Testis (tissue), 5 donors: ENCODE data around the gene CLIC4. TPM values are rescaled to one million over a fixed set of nuclear protein-coding genes. Genes with fewer than 3 reads are reported as not detected.
"Not testable (repeated sequence)": the region's sequence is repeated elsewhere in the genome, so short reads cannot be mapped to it uniquely, and the experiment has no call there.

ENCODE experiments used
- DNase-seq: peaks from one replicate; pipeline ENCODE4 v3.0.0-alpha.2; 2019
- H3K27ac ChIP-seq, 2 donors: fragments of 200-600 bp; sonication (generic); one replicate each; pipeline ENCODE4 v1.5.1; 2019
- H3K27me3 ChIP-seq: fragments of 200-600 bp; sonication (generic); one replicate; pipeline ENCODE4 v1.5.1; 2019
- H3K36me3 ChIP-seq: fragments of 200-600 bp; sonication (generic); one replicate; pipeline ENCODE4 v1.5.1; 2017; ENCODE audit warnings: low read depth; ENCODE audit errors: missing control alignments
- H3K4me1 ChIP-seq: fragments of 200-600 bp; sonication (generic); one replicate; pipeline ENCODE4 v1.5.1; 2019
- H3K4me3 ChIP-seq, 2 donors: fragments of 200-600 bp; sonication (generic); one replicate each; pipeline ENCODE4 v1.5.1; 2017 to 2019
- H3K9me3 ChIP-seq: fragments of 200-600 bp; sonication (generic); one replicate; pipeline ENCODE4 v1.5.1; 2017
- POLR2A ChIP-seq: fragments of 450-650 bp; IDR thresholded peaks from one replicate; pipeline ENCODE4 v1.6.1; 2017; ENCODE audit warnings: antibody characterized with exemption, mild to moderate bottlenecking, moderate library complexity
- WGBS, 2 donors: methylation state at CpG; one replicate each; pipeline ENCODE4 v1.1.5; 2018; 5-methylcytosine and 5-hydroxymethylcytosine counted together
- intact Hi-C: fragments of 100-400 bp; cut with DNase I; formaldehyde crosslinking; loops from one replicate; pipeline ENCODE4 v1.15.1; 2023; ENCODE audit warnings: low total_unique reads
- long read RNA-seq, 2 donors: transcript quantifications; one replicate each; lab custom pipeline, GENCODE V29; 2026
- polyA plus RNA-seq: library from polyadenylated mRNA; stranded (reverse); fragments of 350-450 nt; fragmentation: Illumina TruSeq; extraction: RNeasy Lipid Tissue Mini Kit (QIAGEN cat#74804); gene quantifications from one replicate; pipeline ENCODE4 v1.2.3, GENCODE V29; 2014; ENCODE audit warnings: low read depth, low replicate concordance; ENCODE audit not compliant: insufficient read depth
- total RNA-seq, 2 donors: library from RNA; depleted of rRNA; stranded (reverse); fragments of >200 nt; gene quantifications; one replicate each; pipeline ENCODE4 v1.2.3, GENCODE V29; 2016
- TF ChIP-seq, protein P1 (sequence below), 3 experiments: fragments of 450-650 bp in 2 of 3; fragments of 200-600 bp in 1 of 3; sonication (generic) in 1 of 3; IDR thresholded peaks; one replicate each; pipeline ENCODE4 v1.5.1; 2016 to 2019; ENCODE audit warnings: antibody characterized with exemption in 3 of 3, mild to moderate bottlenecking in 2 of 3, moderate library complexity in 1 of 3

Gene CLIC4
- 10 to 100 TPM; 47.2 to 48.8 TPM for total RNA-seq
- 72.4 TPM for polyA plus RNA-seq
- long read RNA-seq, donor 1, full-length matches to known transcripts: 50 of 82 reads
- long read RNA-seq, donor 1, partial matches to known transcripts: 32 of 82 reads
- long read RNA-seq, donor 1, other reads (novel, unspliced or antisense): 0 of 82 reads
- long read RNA-seq, donor 2, full-length matches to known transcripts: 40 of 85 reads
- long read RNA-seq, donor 2, partial matches to known transcripts: 45 of 85 reads
- long read RNA-seq, donor 2, other reads (novel, unspliced or antisense): 0 of 85 reads

DNA sequence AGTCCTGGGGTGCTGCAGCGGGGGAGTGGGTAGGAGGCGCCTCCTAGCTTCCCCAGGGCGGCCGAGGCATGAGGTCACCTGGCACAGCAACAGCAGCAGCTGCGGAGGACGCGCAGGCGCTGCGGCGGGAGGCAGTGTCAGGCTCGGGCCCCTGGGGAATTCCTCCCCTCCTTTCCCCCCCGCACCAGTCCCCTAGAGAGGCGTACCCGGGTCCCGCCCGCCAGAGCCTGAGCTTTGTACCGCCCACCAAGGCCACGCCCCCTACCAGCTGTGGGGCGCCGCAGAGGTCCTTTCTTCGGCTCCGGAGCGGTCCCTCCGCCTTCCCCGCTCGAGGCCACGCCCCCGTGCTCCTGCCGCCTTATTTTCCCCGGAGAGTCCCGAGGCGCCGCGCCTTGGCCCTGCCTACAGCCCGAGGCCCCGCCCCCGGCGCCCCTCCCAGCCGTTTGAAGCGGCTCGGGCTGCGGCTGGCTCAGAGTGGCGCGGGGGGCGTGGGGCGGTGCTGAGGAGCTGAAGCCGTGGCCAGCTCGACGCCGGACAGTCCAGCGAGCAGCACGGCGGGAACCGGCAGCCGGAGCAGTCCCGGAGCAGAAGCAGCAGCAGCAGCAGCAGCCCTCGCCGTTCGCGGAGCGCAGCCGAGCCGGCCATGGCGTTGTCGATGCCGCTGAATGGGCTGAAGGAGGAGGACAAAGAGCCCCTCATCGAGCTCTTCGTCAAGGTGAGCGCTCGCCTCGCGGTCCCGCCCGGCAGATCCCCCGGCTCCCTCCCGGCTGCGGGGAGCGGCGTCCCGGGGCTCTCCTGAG lies at the start of gene CLIC4:
CLIC4 (plus strand) TSS at position 537 of the 800 bp plus-strand sequence; CDS start at position 644, 107 bp downstream.
- H3K27me3 ChIP-seq: no peaks in the 10 kb centered on the region
- TF ChIP-seq, protein P1, sequence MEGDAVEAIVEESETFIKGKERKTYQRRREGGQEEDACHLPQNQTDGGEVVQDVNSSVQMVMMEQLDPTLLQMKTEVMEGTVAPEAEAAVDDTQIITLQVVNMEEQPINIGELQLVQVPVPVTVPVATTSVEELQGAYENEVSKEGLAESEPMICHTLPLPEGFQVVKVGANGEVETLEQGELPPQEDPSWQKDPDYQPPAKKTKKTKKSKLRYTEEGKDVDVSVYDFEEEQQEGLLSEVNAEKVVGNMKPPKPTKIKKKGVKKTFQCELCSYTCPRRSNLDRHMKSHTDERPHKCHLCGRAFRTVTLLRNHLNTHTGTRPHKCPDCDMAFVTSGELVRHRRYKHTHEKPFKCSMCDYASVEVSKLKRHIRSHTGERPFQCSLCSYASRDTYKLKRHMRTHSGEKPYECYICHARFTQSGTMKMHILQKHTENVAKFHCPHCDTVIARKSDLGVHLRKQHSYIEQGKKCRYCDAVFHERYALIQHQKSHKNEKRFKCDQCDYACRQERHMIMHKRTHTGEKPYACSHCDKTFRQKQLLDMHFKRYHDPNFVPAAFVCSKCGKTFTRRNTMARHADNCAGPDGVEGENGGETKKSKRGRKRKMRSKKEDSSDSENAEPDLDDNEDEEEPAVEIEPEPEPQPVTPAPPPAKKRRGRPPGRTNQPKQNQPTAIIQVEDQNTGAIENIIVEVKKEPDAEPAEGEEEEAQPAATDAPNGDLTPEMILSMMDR (IDR thresholded peaks at IDR 0.05): peak in 1 of 3 experiments; percentile 31
- peak; percentile 99 for TF ChIP-seq POLR2A
- H3K4me1 ChIP-seq: peaks cover 11% of the 10 kb centered on the region
- peak within 1 kb of the TSS; percentile 83 to 90 for H3K4me3 ChIP-seq
- H3K36me3 ChIP-seq: no peaks in the 10 kb centered on the region
- H3K9me3 ChIP-seq: no peaks in the 10 kb centered on the region
- peak; percentile 100 for DNase-seq
- WGBS, 2 donors: 0 to 1% methylated on average over 21 to 74 of the region's 80 CpGs
- intact Hi-C loops: no loop called here
- peak within 1 kb of the TSS; percentile 91 to 95 for H3K27ac ChIP-seq

DNA sequence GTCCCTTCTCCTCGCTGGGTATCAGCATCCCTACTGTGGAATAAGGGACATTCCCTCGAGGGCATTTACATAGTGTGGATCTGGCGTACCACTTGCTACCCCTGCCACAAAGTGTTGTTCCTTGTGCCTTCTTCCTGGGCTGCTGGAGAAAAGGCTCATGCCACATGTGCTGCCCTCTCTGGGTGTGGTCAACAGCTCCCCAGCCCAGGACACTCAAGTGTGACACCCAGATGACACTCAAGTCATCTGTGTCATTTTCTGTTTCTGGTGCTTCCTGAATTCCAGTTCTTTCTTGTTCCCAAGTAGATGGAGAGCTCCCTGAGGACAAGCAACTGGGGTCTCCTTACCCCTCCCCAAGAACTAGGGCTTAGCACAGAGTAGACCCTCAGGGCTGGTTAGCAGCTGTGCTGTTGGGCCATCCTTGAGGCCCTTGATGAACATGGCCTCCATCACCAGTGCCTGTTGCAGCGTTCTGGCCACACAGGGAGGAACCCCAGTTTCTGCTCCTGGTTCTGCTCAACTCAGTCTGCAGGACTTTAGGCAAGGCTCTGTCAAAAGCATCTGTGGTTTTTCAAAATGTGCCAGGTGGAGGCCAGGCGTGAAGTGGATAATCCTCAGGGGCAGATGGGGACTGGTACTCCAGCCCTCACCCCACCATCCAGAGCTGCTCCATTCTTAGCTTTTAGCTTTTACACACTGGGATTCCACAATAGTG lies 49.0 kb upstream of the CLIC4 start:
- 80% methylated on average over 5 of the region's 5 CpGs for WGBS, 2 donors
- Histone ChIP-seq H3K9me3 (no peaks in the 10 kb centered on the region), H3K27ac (no peak overlapping the region), H3K4me1 (peaks cover 11% of the 10 kb centered on the region), H3K36me3 (no peaks in the 10 kb centered on the region), H3K4me3 (no peak overlapping the region), H3K27me3 (no peaks in the 10 kb centered on the region)
- DNase-seq: no peak
- TF ChIP-seq, protein P1 (IDR thresholded peaks at IDR 0.05): no peak
- TF ChIP-seq POLR2A: no peak
- intact Hi-C loops: no loop called here

DNA sequence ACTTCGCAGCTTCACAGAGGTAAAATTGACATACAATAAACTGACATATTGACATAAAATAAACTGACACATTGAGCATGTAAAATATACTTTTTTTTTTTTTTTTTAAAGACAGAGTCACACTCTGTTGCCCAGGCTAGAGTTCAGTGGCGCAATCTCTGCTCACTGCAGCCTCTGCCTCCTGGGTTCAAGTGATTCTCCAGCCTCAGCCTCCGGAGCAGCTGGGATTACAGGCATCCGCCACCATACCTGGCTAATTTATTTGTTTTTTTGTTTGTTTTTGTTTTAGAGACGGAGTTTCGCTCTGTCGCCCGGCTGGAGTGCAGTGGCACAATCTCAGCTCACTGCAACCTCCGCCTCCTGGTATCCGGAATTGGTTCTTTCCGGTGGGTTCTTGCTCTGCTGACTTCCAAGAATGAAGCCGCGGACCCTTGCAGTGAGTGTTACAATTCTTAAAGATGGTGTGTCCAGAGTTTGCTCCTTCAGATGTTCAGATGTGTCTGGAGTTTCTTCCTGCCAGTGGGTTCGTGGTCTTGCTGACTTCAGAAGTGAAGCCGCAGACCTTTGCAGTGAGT lies 48.4 kb upstream of the CLIC4 start:
- no peaks in the 10 kb centered on the region for H3K9me3 ChIP-seq
- no peak overlapping the region for H3K27ac ChIP-seq
- H3K36me3 ChIP-seq: no peaks in the 10 kb centered on the region
- DNase-seq: no peak
- H3K27me3 ChIP-seq: no peaks in the 10 kb centered on the region
- no peak for TF ChIP-seq POLR2A
- TF ChIP-seq, protein P1 (IDR thresholded peaks at IDR 0.05): no peak
- H3K4me1 ChIP-seq: peaks cover 11% of the 10 kb centered on the region
- intact Hi-C loops: no loop called here
- 68 to 88% methylated on average over 15 of the region's 15 CpGs for WGBS, 2 donors
- H3K4me3 ChIP-seq: no peak overlapping the region

- H3K27ac ChIP-seq, H3K4me3 ChIP-seq, intact Hi-C loops, H3K9me3 ChIP-seq, H3K27me3 ChIP-seq, H3K36me3 ChIP-seq: not testable (repeated sequence)
- WGBS, 2 donors: 87 to 93% methylated on average over 7 of the region's 7 CpGs
- H3K4me1 ChIP-seq: peaks cover 11% of the 10 kb centered on the region
- peak; percentile 47 for DNase-seq
These were observed 47.7 kb upstream of the CLIC4 start for GRCh38 chr1:24697453-24698001.

DNA sequence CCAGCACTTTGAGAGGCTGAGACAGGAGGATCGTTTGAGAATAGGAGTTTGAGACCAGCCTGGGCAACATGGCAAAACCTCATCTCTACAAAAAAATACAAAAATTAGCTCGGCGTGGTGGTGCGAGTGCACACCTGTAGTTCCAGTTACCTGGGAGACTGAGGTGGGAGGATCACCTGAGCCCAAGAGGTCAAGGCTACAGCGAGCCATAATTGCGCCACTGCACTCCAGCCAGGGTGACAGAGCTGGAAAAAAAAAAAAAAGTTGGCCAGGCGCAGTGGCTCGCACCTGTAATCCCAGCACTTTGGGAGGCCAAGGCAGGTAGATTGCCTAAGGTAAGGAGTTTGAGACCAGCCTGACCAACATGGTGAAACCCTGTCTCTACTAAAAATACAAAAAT lies 46.9 kb upstream of the CLIC4 start:
- H3K36me3 ChIP-seq, H3K27ac ChIP-seq, H3K9me3 ChIP-seq, DNase-seq, intact Hi-C loops, H3K4me3 ChIP-seq, H3K27me3 ChIP-seq: not testable (repeated sequence)
- peaks cover 11% of the 10 kb centered on the region for H3K4me1 ChIP-seq
- WGBS, 2 donors: 89 to 98% methylated on average over 8 of the region's 8 CpGs
